COR-L47 (cell line): ENCODE results near the gene TBCCD1.
"Not testable (repeated sequence)": the region's sequence is repeated elsewhere in the genome, so short reads cannot be mapped to it uniquely, and the experiment has no call there.

Source experiments
- DNase-seq: peaks from one replicate; lab custom pipeline; 2025; lab: John Stamatoyannopoulos, UW

TBCCD1 gene

DNA sequence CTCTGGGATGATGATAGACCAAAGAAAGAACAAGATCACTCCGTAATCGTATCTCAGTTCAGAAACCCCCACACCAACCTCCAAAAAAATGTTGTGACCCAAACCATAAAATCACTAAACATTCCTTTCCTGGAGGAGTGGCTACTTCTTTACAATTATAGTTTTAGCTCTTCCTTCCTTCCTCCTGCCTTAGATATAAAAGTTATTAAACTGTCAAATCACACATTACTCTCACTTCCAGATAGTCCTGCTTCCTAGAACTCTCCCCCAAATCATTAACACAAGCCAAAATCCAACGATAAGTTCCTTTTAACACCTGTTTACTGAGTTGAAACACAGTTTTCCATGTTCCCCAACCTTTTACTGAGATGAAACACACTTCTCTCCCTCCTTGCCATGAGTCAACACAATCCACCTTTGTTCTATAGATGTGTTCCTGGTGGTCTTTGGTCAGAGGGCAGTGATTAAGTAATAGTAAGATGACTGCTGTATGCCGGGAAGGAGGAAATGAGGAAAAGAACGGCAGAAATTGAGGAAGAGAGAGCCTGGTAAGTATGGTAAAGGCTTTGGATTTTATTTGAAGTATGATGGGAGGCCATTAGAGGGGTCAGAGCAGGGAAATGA lies 14.6 kb downstream of the TBCCD1 start:
- no peak for DNase-seq

DNA sequence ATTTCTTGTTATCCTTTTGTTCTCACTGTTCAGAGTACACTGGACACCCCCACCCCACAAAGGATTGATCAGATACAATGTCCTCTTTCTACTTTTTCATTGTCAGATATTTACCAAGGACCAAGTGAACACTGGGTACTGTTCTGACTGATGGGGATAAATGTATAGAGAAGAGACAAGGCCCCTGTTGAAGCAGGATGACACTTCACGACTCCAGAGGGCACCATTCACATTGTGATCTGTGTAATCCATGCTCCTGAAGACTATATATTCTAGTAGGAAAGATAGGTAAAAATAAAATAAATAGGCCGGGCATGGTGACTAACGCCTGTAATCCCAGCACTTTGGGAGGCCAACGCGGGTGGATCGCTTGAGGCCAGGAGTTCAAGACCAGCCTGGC lies 15.8 kb downstream of the TBCCD1 start:
- no peak for DNase-seq

DNA sequence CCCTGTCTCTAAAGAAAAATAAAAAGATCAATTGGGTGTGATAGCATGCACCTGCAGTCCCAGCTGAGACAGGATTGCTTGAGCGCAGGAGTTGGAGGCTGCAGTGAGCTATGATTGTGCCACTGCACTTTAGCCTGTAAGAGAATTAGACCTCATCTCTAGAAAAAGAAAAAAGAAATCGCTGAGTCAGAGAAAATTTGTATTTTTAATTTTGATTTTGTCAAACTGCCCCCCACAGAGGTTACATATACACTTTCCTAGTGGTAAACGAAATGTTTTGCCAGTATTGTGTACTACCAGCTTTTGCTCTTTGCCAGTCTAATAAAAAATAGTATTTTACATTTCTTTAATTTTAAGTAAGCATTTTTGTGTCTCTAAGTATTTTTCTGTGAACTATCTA lies 17.6 kb downstream of the TBCCD1 start:
- no peak for DNase-seq

DNA sequence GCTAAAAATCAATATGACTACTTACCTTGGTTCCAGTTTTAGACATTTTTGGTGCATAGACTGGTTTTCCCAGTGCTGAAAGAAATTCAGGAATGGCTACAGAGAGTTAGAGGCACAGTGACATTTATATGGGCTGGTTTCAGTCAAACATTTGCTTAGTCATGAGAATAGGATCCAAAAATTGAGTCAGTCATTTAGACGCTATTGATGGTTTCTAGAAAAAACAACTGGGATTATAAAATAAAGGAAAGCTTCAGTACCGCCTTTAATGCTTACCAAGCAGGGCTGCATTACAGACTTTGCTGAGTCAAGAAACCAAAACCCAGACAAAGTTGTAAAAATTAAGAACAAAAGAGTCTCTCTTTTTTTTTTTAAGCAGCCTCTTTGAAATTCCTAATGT lies 22.9 kb downstream of the TBCCD1 start, which contains the start of gene CRYGS:
CRYGS (minus strand) TSS at position 100 of the 400 bp plus-strand sequence; CDS start at position 46, 54 bp downstream.
- no peak for DNase-seq

DNA sequence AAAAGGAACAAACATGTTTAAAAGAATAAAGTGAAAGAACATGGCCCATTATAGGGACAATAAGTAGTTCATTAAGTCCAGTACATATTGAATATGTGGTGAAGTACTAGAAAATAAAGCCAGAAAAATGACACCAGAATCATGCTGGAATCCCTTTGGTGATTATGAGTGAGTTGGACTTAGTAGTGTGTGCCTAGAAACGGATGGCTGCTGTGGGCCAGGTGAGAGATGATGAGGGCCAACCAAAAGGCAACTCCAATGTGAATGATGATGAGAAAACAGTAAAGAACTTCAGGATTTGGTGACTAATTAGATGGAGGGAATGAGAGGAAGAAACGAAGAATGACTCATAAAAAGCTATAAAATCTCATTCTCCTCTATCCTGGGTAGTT lies 26.3 kb downstream of the TBCCD1 start:
- DNase-seq, result no peak

DNA sequence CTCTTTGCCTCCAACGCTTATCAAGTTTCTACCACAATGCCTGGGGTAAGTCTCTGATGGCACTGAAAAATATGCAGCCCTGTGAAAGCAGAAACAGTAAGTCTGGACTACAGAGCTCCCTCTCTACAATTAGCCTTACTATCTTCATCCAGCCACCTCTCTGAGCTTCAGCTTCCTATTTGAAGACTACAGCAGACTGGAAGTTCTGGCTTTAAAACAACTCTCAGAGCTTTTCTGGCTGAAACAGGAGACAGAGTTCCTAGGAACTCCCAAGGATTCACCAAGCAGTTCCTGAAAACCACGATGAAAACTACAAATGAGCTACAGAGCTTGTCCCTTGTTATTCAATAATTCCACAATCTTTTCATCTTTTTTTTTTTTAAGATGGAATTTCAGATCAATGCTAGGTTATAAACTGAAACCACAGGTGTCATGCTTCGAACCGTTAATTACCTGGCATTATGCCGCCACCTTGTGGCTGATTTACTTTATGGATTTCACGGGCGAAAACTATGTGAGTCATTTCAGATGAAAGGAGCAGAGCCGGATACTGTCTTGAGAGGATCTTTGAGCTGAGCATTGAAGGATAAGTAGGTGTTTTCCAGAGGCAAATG lies 26.8 kb downstream of the TBCCD1 start:
- DNase-seq, result peak; percentile 71

DNA sequence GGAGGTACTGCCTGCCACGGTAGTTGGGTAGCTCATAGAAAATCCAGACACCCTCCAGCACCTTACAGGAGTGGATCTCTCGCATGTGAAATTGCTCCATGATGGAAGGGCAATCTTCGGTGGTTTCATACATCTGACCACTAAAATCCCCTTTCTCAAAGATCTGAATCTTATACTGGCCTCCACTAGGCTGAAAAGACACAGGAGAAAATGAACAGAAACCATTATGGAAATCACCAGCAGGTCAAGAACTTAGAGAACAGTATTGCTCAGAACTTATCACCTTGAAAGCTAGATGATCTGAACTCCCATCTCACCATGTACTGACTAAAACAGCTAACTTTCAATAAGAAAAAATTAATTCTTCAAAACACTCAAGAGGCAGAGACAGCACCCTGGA lies 28.4 kb downstream of the TBCCD1 start:
- no peak for DNase-seq

DNA sequence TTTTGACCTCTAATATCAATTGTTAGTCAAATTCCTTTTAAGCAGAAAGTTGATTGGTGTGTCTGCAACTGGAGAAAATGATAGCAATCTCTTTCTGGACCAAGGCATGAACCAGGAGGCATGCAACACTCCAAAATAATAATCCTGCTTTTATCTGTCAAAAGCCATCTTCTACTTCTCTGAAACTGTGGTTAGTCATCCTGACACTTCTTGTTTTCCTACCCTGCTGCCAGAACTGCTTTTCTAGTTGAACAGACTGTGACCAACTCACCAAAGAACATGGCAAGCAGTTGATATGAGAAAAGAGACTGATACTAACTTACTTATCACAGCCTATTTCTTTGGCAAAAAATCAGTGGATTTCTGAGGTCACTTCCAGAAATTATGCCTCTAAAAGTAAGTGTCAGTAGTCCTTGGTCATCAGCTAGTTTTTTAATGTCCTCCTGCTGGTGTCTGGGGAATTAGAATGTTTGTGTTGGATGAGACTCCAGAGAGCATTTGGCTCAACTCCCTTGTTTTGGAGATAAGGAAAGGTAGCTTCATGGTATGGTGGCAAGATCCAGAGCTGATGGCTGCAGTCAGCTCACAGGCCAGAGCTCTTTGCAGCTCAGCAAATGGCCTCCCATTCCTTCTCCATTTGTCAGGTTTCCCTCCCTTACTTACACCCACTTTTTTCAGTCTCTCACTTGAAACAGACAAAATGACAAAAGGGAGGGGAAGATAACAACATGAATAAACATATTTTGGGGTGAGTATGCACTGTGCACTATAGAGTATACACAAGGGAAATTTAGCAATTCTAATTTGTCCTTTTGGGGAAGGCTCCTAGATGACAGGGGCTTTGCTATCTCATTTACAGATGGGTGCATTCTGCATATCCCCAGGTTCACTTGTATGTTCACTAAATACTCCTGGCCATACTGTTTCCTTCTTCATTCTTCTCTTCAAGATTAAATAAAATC lies 30.0 kb downstream of the TBCCD1 start:
- DNase-seq, result no peak

DNA sequence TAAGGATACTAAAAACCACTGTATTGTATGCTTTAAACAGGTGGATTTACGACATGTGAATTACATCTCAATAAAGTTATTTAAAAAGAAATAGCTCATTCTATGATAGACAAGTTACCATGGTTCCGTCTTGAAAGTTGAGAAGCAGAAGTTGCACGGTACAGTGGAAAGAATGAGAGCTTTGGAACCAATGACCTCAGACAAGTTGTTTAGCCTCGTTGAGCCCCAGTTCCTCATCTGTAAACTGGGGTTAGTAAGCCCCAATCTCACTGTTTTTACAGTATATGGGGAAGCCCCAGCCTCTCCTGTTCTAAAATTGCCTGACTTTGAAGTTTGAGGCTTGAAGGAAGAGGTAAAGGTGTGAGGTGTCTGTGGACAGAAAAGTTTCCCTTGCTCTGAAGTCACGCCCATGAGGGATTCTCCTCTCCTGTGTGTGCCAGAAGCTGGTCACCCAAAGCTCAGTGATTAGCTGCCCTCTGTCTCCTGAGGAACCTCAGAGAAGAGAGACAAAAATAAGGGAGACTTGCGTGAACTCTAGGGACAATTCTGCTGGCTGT lies 32.9 kb downstream of the TBCCD1 start:
- no peak for DNase-seq

DNA sequence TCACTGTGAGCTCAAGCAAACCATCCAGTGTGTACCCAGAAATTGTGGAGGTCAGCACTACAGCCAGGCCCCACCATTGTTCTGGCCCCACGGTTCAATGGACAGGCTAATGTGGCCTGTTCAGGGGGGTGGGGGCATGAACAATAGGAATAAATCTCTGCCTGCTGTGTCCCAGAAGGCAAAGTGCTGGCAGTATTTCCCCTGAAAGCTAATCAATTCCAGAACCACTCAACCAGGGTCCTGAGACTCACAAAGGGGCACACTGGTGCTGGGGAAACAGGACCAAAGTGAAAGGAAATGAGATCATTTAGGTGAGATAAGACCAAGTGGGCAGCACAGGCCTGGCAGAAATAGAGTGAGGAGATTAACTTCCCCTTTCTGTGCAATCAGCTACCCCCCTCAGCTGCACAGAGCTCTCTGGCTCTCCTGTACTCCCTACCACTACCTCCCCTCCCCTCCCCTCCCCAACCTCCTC lies 34.5 kb downstream of the TBCCD1 start:
- DNase-seq, result no peak

DNA sequence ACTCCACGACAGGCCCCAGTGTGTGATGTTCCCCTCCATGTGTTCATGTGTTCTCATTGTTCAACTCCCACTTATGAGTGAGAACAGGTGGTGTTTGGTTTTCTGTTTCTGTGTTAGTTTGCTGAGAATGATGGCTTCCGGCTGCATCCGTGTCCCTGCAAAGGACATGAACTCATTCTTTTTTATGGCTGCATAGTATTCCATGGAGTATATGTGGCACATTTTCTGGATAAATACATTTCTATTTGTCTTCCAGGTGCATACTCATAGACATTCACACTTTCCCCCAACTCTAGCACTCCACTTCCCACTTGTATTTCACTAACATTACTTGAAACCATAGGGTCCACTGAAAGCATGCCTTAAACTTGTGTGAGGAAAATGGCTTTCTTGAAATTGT lies 35.4 kb downstream of the TBCCD1 start:
- not testable (repeated sequence) for DNase-seq

DNA sequence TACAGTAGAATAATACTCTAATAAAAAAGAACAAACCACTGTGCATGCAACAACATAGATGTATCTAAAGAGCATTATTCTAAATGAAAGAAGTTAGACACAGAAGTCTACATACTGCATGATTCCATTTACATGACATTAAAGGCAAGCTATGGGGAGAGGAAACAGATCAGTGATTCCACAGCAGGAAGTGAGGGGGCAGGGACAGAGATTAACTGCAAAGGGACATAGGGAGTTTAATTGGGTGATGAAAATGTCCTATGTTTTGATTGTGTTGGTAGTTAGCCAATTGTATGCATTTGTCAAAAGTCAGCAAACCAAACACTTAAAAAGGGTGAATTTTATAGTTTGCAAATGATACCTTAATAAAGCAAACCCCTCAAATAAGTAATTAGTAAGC lies 36.7 kb downstream of the TBCCD1 start:
- DNase-seq, result no peak

DNA sequence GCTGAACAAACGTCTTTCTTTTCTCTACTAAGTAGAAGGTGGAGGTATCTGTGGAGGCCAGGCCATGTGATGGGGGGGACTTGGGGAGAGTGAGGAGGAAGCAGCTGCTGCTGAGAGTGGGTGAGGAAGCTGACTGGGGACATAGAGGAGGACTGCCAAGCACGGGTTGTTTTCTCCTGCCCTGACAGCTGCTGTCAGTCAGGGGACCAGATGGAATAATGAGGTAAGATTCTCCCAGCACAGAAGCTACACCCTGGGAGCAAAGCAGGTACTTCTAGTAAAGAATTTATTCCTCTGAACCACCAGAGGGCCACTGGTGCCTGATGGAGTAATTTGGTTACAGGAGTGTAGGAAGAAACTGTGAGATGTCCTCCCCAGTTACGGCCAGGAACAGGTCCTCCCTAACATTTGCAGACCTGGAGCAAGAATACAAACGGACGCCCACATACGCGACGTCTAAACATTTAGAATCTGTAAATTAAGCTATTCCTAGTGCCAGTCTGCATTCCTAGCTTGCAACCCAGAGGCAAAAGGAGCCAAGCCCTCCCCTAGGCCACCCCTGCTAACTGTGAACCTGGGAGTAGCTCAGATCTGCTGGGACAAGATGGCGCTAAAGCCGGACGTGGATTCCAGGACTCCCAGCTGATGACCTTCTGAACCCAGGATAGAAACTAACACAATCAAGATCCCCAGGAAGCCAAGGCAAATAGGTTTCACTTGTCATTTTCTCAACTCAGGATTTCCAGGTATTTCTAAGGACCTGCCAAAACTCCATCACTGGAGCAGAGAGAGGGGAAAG lies 37.7 kb downstream of the TBCCD1 start:
- DNase-seq, result no peak

DNA sequence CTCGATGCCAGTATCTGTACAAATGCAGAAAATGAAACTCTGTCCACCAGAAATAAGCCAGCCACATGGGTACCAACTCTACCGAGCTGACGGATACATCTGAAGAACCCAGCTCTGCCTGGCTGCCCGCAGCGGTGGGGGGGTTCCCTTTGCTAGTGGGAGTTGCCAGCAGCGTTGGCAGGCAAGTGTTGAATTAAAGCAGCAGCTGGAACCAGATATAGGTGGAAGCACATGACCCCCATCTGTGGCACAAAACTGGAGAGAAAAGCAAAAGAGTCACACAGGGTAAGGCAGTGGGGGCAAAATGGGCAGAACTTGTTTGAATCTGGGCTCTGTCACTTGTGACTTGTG lies 40.9 kb downstream of the TBCCD1 start:
- DNase-seq, result no peak

DNA sequence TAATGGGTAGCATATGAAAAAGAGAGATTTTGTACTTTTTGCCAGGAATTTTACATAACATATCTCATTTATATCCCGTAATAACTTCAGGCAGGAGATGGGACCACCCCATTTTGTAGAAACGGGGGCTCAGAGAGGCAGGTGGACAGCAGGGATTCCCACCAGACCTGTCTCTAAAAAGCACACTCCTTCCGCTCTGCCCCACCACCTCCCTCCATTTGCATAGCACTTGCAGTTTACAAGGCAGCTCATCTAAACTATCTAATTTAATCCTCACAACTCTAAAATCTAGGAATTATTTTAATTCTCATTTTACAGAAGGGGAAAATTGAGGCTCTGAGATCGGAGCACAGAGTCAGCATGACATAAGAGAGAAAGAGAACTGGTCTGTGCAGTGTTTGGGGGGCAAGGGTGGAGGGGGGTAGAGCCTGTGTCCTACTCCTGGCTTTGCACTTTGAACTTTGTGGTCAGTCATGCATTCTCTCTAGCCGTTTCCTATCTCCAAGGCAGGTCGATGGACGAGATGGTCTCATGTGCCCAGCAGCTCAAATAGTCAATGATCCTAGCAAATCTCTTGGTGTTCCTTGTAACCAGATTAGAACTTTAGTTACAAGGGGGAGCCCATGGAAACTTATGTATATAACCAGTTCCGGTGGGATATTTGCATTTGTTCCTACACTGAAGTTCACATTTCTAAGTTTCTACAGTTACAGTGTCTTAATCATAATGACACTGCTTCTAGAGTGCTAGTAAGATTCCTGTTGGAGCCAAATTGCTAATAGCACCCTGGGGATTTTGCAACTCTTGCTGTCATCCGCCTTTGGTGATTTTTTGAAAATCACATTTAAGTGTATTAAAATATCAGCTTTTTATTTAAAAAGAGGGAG lies 41.5 kb downstream of the TBCCD1 start:
- no peak for DNase-seq

DNA sequence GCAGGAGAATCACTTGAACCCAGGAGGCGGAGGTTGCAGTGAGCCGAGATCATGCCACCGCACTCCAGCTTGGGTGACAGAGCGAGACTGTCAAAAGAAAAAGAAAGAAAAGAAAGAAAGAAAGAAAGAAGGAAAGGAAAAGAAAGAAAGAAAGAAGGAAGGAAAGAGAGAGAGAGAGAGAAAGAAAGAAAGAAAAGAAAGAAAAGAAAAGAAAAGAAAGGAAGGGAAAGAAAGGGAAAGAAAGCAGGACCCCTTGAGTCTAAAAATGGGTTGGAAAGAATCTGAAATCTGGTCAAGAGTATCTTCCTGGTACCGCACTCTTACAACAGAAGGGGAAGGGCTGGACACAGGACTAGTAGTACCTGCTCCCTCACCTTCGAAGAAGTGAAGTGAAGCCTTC lies 42.5 kb downstream of the TBCCD1 start:
- no peak for DNase-seq

DNA sequence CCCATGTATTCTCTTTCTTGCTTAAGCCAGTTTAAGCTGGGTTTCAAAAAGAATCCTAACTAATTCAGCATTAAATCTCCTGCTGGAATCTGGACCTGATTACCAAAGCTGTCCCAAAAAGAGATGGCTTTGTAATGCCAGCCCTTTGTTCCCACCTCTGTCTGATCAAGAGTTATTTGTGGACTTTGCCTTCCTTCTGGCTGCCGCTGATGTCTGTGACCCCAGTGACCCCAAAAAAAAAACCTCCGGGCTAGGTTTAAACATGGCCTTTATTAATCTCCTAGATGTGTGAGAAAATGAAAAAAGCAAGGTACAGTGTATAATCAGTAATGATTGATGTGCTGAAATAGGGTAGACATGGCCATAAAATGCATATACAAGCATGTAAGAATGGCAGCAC lies 43.7 kb downstream of the TBCCD1 start:
- no peak for DNase-seq

DNA sequence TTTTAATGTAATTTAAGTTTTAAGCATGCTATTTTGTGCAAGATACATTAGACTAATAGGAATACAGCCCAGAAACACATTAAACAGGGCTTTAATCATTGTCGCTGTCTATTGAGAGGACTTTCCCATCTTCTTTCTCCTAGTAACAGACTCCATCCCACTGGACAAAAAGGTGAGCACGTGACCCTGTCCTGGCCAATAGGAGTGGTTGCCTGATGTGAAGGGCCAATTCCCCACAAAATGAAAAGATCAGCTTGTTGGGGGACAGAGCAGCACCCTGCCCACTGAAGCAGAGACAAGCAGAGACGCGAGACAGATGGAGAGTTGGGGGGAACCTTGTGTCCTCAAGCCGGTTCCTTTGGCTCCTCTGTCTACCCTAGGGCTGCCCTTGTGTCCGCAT lies 44.1 kb downstream of the TBCCD1 start:
- no peak for DNase-seq

DNA sequence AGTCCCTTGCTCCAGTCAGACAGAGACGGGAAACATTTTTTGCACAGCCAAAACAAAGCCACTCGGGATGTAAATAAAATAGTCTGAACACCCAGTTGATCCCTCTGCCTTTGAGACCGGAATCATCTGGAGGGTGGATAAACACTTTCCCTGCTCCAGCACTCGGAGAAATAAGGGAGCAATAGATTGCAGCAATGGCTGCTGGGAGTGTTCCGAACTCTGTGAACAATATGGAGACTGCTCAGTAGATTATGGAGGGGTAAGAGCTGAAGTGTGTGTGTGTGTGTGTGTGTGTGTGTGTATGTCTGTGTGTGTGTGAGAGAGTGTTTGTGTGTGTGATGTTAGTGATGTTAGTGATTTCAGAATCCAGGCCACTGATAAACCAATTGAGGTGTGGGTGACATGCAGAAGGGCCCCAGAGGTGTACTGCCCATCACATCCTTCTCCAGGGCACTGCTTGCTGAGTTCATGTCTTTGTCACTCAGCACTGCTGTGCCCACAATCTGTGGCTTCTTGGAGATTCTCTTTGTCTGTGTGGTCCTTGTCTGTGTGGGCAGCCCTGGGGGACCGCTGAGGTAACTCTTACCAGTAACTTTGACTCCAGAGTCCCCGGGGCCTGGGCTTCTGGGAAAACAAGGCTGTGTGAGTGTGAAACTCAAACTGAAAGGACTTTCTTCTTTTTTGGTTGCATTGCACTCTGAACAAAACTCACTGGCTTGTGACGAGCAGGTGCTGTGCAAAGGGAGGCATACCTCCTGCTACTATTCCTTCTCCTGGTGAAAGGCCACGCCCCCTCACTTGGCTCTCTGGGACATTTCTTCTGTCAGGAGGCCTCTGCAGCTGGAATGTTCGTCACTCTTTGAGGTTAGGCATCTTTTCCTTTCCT lies 45.9 kb downstream of the TBCCD1 start:
- no peak for DNase-seq

DNA sequence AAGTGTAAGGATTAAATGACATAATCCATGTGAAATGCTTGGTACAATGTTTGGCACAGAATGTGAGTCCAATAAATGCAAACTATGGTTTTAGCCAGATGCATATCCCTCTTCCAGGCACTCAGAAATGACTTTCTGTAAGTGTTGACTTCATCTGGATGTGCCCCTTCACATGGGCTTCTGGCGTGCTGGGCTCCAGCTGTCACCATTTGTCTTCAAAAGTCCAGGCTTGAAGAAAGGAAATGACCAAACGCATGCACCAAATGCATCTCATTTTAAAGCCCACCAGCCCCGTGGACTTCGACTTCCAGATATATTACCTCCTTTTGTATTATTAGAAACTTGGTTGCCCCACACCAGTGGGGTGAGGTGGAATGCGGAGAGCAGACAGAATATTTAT lies 46.7 kb downstream of the TBCCD1 start:
- DNase-seq, result no peak
